SK-MEL-5 (cell line): ENCODE measurements around the gene FCGR3B. TPM values are rescaled to one million over a fixed set of nuclear protein-coding genes. Genes with fewer than 3 reads are reported as not detected.
"Not testable (repeated sequence)": the region's sequence is repeated elsewhere in the genome, so short reads cannot be mapped to it uniquely, and the experiment has no call there.

Experiments used
- DNase-seq: peaks from one replicate; pipeline ENCODE4 v3.0.0-alpha.2; 2016; ENCODE audit warnings: low read depth, low spot score
- in situ Hi-C: cut with HindIII; loops from 2 replicates; pipeline ENCODE4 v1.10.0; 2016; ENCODE audit warnings: low sequenced_read_pairs, high pct_unique_total_duplicates, low pct_unique_long_range_greater_than_20kb
- polyA plus RNA-seq, 2 experiments: library from polyadenylated mRNA; depleted of rRNA; stranded (reverse); fragments of >200 nt; gene quantifications; 2 replicates each; pipeline ENCODE4 v1.2.3, GENCODE V29; 2015
- total RNA-seq: library from RNA; depleted of rRNA; stranded (reverse); fragments of >200 nt; shearing (Covaris generic); gene quantifications from 2 replicates; pipeline ENCODE4 v1.2.3, GENCODE V29; 2014; rRNA removed

Gene FCGR3B
- total RNA-seq, result not detected in 2 replicates
- not detected in 2 replicates for polyA plus RNA-seq (2015; cell fraction: cytosol; rRNA removed)
- polyA plus RNA-seq (2015; cell fraction: nucleus; rRNA removed), result not detected in 2 replicates

GRCh38 chr1:161631076-161631475 lies at the start of gene FCGR3B:
TSS of gene FCGR3B (minus strand) at chr1:161631176. CDS start at chr1:161631094, 82 bp downstream.
- DNase-seq, result no peak
- in situ Hi-C loops, result no loop called here

GRCh38 chr1:161678500-161678899 lies 47.5 kb upstream of the FCGR3B start:
- DNase-seq, result no peak

GRCh38 chr1:161676958-161677689 lies 46.1 kb upstream of the FCGR3B start:
- in situ Hi-C loops, result no loop called here
- DNase-seq, result peak; percentile 70

More at GRCh38 chr1:161678500-161678899, 47.5 kb upstream of the FCGR3B start:
- in situ Hi-C loops, result no loop called here

- in situ Hi-C loops, result no loop called here
- peak; percentile 97 for DNase-seq
Observed at GRCh38 chr1:161676441-161676840, 45.5 kb upstream of the FCGR3B start.

GRCh38 chr1:161674908-161675307 lies 43.9 kb upstream of the FCGR3B start:
- in situ Hi-C loops, DNase-seq: not testable (repeated sequence)

- in situ Hi-C loops, DNase-seq: not testable (repeated sequence)
Observed at GRCh38 chr1:161674447-161674846, 43.5 kb upstream of the FCGR3B start.

GRCh38 chr1:161673437-161673836 lies 42.5 kb upstream of the FCGR3B start:
- DNase-seq, in situ Hi-C loops: not testable (repeated sequence)

GRCh38 chr1:161671045-161672020 lies 40.4 kb upstream of the FCGR3B start:
- DNase-seq, in situ Hi-C loops: not testable (repeated sequence)

GRCh38 chr1:161664689-161665088 lies 33.7 kb upstream of the FCGR3B start:
- in situ Hi-C loops, DNase-seq: not testable (repeated sequence)

- DNase-seq, in situ Hi-C loops: not testable (repeated sequence)
Observed at GRCh38 chr1:161663569-161663968, 32.6 kb upstream of the FCGR3B start.

- in situ Hi-C loops, DNase-seq: not testable (repeated sequence)
Observed at GRCh38 chr1:161662684-161663339, 31.8 kb upstream of the FCGR3B start, which contains the start of gene FCGR2B. TSS of gene FCGR2B (plus strand) at chr1:161663143. CDS start at chr1:161663242, 99 bp downstream.

- in situ Hi-C loops, DNase-seq: not testable (repeated sequence)
Observed at GRCh38 chr1:161661660-161662311, 30.8 kb upstream of the FCGR3B start.

- in situ Hi-C loops, DNase-seq: not testable (repeated sequence)
Observed at GRCh38 chr1:161658524-161658923, 27.5 kb upstream of the FCGR3B start.

GRCh38 chr1:161653971-161654370 lies 23.0 kb upstream of the FCGR3B start:
- in situ Hi-C loops, DNase-seq: not testable (repeated sequence)

- in situ Hi-C loops, DNase-seq: not testable (repeated sequence)
Observed at GRCh38 chr1:161653541-161653940, 22.6 kb upstream of the FCGR3B start.

GRCh38 chr1:161647507-161648360 lies 16.8 kb upstream of the FCGR3B start:
- in situ Hi-C loops, result not testable (repeated sequence)
- peak; percentile 74 for DNase-seq
